Esophagus muscularis mucosa (tissue), 4 donors: ENCODE results near the gene DOCK2.

ENCODE experiments used
- CTCF ChIP-seq, 3 experiments: fragments of 200-600 bp in 2 of 3; fragments of 450-650 bp in 1 of 3; sonication (generic) in 2 of 3; IDR thresholded peaks; one replicate each; pipeline ENCODE4 v1.5.1; 2017 to 2019; ENCODE audit warnings: antibody characterized with exemption in 3 of 3, mild to moderate bottlenecking in 2 of 3, moderate library complexity in 1 of 3
- EP300 ChIP-seq: sonication (generic); formaldehyde crosslinking; IDR thresholded peaks from one replicate; pipeline ENCODE4 v1.6.1; 2017; ENCODE audit warnings: antibody characterized with exemption
- POLR2A ChIP-seq: fragments of 450-650 bp; IDR thresholded peaks from one replicate; pipeline ENCODE4 v1.6.1; 2017; ENCODE audit warnings: antibody characterized with exemption, moderate library complexity, mild to moderate bottlenecking, low read depth

DNA sequence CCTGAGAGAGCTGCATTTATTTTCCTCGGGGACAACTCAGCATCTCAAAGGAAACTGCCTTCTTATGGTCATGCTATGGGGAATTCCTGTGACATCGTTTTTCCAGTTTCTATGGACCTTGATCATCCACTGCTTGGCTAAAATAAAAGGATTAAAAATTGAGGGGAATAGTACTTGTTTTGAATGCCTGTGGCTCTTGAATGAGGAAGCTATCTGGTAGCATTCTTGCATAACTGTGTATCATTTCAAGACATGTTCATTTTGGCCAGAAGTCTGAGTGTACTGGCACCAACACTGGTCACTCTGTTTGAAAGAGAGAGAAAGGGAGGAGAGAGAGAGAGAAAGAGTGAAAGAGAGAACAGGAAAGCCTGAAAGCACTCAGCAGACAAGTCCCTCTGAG is 116.7 kb downstream of the DOCK2 start:
- no peak for TF ChIP-seq CTCF (IDR thresholded peaks at IDR 0.05)
- TF ChIP-seq EP300 = no peak
- no peak for TF ChIP-seq POLR2A
